Measurements from ENCODE around the gene REXO2. TPM values are rescaled to one million over a fixed set of nuclear protein-coding genes. Genes with fewer than 3 reads are reported as not detected.

REXO2 gene
- total and polyA plus RNA-seq, 2 of the 8 experiments (the other 6 are each of a cell fraction or from before 2014, with no cell fraction given): 111 to 114 TPM

DNA sequence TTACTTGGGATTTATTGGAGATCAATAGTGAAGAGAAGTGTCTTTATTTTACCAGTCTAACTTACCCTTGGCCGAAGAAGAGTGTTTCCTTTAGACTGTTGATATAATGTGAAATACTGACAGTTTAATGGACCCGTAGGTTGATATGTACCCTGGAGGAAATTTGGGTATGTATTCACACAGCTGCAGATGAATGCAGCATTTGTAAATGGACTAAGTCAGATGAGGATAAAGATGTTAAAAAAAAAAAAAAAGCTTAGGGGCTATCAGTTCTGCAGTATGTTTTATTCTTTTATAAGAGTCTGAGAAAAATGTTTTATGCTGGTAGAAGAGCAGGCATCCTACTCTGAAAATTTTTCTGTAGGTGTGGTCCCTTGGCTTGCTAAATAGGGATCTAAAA, 2.7 kb downstream of the REXO2 start (continued):
- no peak for TF ChIP-seq CHD7 (IDR thresholded peaks at IDR 0.05; ENCODE audit: insufficient replicate concordance, low read length)

Data from H1 (cell line).